HCT116 (cell line): ENCODE data around the gene LY6G6F. TPM values are rescaled to one million over a fixed set of nuclear protein-coding genes. Genes with fewer than 3 reads are reported as not detected.

Experiments
- ATAC-seq: fragments of 200-7000 bp; cut with Tn5 transposase; 2 replicates; pipeline ENCODE4 v1.9.1; 2020; ENCODE audit warnings: mild to moderate bottlenecking, moderate library complexity
- BruUV-seq: library from RNA; stranded (reverse); fragments of 400-500 nt; replicated peaks from 2 replicates; lab custom pipeline; 2021; lab: Mats Ljungman, UMichigan
- CTCF ChIA-PET: fragments of 300-600 bp; sonication (Branson Sonifier 250); formaldehyde crosslinking; loops from one replicate; lab custom pipeline; 2021; ENCODE audit warnings: antibody characterized with exemption; lab: Charles Lee
- POLR2A ChIA-PET: fragments of 300-600, 350-600 bp; sonication (Branson Sonifier 250); formaldehyde crosslinking; loops from one replicate; lab custom pipeline; 2021; ENCODE audit warnings: antibody characterized with exemption; lab: Charles Lee
- RAD21 ChIA-PET, 2 experiments: fragments of 300-600 bp; sonication (Branson Sonifier 250); formaldehyde crosslinking; loops; one replicate each; lab custom pipeline; 2023; ENCODE audit warnings: low total read pairs in 2 of 2; ENCODE audit not compliant: uncharacterized antibody in 2 of 2, unreplicated experiment in 2 of 2, low non-redundant PET in 1 of 2; lab: Charles Lee
- DNase-seq: peaks from one replicate; pipeline ENCODE4 v3.0.0-alpha.2; 2010; ENCODE audit warnings: low read depth, low spot score
- H2AFZ ChIP-seq: fragments of 200-600 bp; shearing (Covaris generic), sonication (generic); 2 replicates; pipeline ENCODE4 v1.6.1; 2017; ENCODE audit warnings: low read depth, mixed run types, mixed read lengths, antibody characterized with exemption, low read length; ENCODE audit not compliant: poor library complexity, severe bottlenecking
- H3K27ac ChIP-seq: 2 replicates; pipeline ENCODE4 v1.5.1; 2012; ENCODE audit warnings: low read depth, low read length
- H3K27me3 ChIP-seq: fragments of 200-600 bp; sonication (generic); 2 replicates; pipeline ENCODE4 v1.6.1; 2016; ENCODE audit warnings: mixed run types, low read length, mixed read lengths; ENCODE audit not compliant: insufficient read depth
- H3K36me3 ChIP-seq, 2 experiments: fragments of 200-500 bp in 1 of 2; fragments of 200-600 bp in 1 of 2; sonication (Bioruptor generic) in 1 of 2; sonication (generic) in 1 of 2; 2 replicates each; pipeline versions ENCODE4 v1.5.1 to v1.6.1; 2014 to 2016; ENCODE audit warnings: low read length in 2 of 2, inconsistent platforms in 1 of 2, mixed read lengths in 1 of 2, mixed run types in 1 of 2; ENCODE audit not compliant: insufficient read depth in 2 of 2, control insufficient read depth in 1 of 2
- H3K4me1 ChIP-seq, 2 experiments: fragments of 200-600 bp in 1 of 2; sonication (generic) in 1 of 2; 2 replicates each; pipeline versions ENCODE4 v1.5.1 to v1.6.1; 2012 to 2017; ENCODE audit warnings: low read length in 2 of 2, inconsistent platforms in 1 of 2, mild to moderate bottlenecking in 1 of 2, mixed read lengths in 1 of 2, mixed run types in 1 of 2, moderate library complexity in 1 of 2; ENCODE audit not compliant: insufficient read depth in 2 of 2, control insufficient read depth in 1 of 2
- H3K4me2 ChIP-seq: fragments of 200-600 bp; sonication (generic); 2 replicates; pipeline ENCODE4 v1.6.1; 2017; ENCODE audit warnings: mixed run types, low read length, mixed read lengths
- H3K4me3 ChIP-seq, 2 experiments: fragments of 200-600 bp in 1 of 2; sonication (generic) in 1 of 2; replicated peaks in 1 of 2; 2 replicates each; pipeline ENCODE4 v1.5.1; 2011 to 2016; ENCODE audit warnings: low read length in 2 of 2, control low read depth in 1 of 2, low read depth in 1 of 2, mild to moderate bottlenecking in 1 of 2, mixed read lengths in 1 of 2, mixed run types in 1 of 2
- H3K79me2 ChIP-seq: fragments of 200-600 bp; sonication (generic); 2 replicates; pipeline ENCODE4 v1.6.1; 2017; ENCODE audit warnings: mild to moderate bottlenecking, mixed run types, low read length, moderate library complexity, mixed read lengths; ENCODE audit not compliant: insufficient read depth
- H3K9ac ChIP-seq: fragments of 200-600 bp; sonication (generic); 2 replicates; pipeline ENCODE4 v1.6.1; 2016; ENCODE audit warnings: low read length, mixed read lengths
- H3K9me2 ChIP-seq: fragments of 200-600 bp; sonication (generic), shearing (Covaris generic); 2 replicates; pipeline ENCODE4 v1.6.1; 2017; ENCODE audit warnings: mixed run types, mild to moderate bottlenecking, moderate library complexity; ENCODE audit not compliant: insufficient read depth
- H3K9me3 ChIP-seq, 2 experiments: fragments of 200-500 bp in 1 of 2; fragments of 200-600 bp in 1 of 2; sonication (Bioruptor generic) in 1 of 2; sonication (generic) in 1 of 2; 2 replicates each; pipeline ENCODE4 v1.6.1; 2014 to 2017; ENCODE audit warnings: low read length in 2 of 2, mixed read lengths in 2 of 2, inconsistent platforms in 1 of 2, low read depth in 1 of 2, mild to moderate bottlenecking in 1 of 2, mixed run types in 1 of 2, moderate library complexity in 1 of 2; ENCODE audit not compliant: control insufficient read depth in 1 of 2, insufficient read depth in 1 of 2
- H4K20me1 ChIP-seq: fragments of 200-600 bp; sonication (generic), shearing (Covaris generic); 2 replicates; pipeline ENCODE4 v1.6.1; 2017; ENCODE audit warnings: mixed run types, mild to moderate bottlenecking, moderate library complexity; ENCODE audit not compliant: insufficient read depth
- FOSL1 ChIP-seq: IDR thresholded peaks from 2 replicates; pipeline ENCODE4 v1.6.1; 2012; ENCODE audit warnings: low read depth
- POLR2A ChIP-seq: IDR thresholded peaks from 2 replicates; pipeline ENCODE4 v1.7.0; 2011; ENCODE audit warnings: borderline replicate concordance; ENCODE audit not compliant: insufficient read depth, insufficient read length; ENCODE audit errors: extremely low read depth
- YY1 ChIP-seq: IDR thresholded peaks from 2 replicates; pipeline ENCODE4 v1.6.1; 2011; ENCODE audit warnings: low read length, low read depth, moderate library complexity, mild to moderate bottlenecking; ENCODE audit not compliant: insufficient replicate concordance; ENCODE audit errors: extremely low read depth
- intact Hi-C: fragments of 100-400 bp; cut with micrococcal nuclease; formaldehyde crosslinking; loops from 2 replicates; pipeline ENCODE4 v1.10.0; 2022
- total RNA-seq: library from RNA; stranded (reverse); gene quantifications from one replicate; pipeline ENCODE4 v1.2.1, GENCODE V29; 2021; ENCODE audit not compliant: unreplicated experiment
- TF ChIP-seq, protein P1 (sequence below): IDR thresholded peaks from 2 replicates; pipeline ENCODE4 v1.6.1; 2012; ENCODE audit warnings: low read depth
- TF ChIP-seq, protein P2 (sequence below): IDR thresholded peaks from 2 replicates; pipeline ENCODE4 v1.6.1; 2012
- TF ChIP-seq, protein P3 (sequence below): IDR thresholded peaks from 2 replicates; pipeline ENCODE4 v1.6.1; 2012

The LY6G6F gene
- total RNA-seq, 1 experiment from 2014 or later: not detected

DNA sequence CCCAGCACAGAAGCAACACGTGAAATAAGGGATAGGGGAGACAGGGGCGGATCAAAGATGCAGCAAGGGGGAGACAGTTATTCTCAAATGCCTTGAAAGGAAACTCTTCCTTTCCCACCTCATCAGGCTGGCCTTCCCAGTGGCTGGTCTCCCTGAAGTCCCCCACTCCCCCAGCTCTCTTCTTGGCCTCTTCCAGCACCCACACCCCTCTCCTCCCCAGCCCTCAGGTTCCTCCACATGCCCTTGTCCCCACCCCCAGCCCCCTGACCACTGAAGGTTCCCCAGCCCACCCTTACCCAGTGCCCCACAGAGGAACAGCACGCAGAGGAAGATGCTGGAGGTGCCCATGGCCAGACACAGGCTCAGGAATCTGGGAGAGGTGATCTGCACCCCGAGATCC lies 6.8 kb downstream of the LY6G6F start:
- no TSS peak for BruUV-seq
- Histone ChIP-seq H3K36me3 (no peaks in the 10 kb centered on the region), H3K4me1 (peaks cover 27 to 38% of the 10 kb centered on the region in 2 experiments), H3K27me3 (no peaks in the 10 kb centered on the region), H2AFZ (no peak overlapping the region), H3K4me2 (peak overlapping the region; percentile 67), H3K79me2 (no peaks in the 10 kb centered on the region), H3K27ac (no peak overlapping the region), H3K9me2 (no peaks in the 10 kb centered on the region), H4K20me1 (no peaks in the 10 kb centered on the region), H3K9ac (no peak overlapping the region), H3K4me3 (no peak overlapping the region), H3K9me3 (no peaks in the 10 kb centered on the region)
- DNase-seq (no peak), ATAC-seq (no peak)
- POLR2A ChIA-PET: interaction anchor here (1.0 kb wide), 1 partner anchor 10 kb away, joined by 5 read pairs; the partner anchor contains the start of gene ABHD16A
- CTCF ChIA-PET: interaction anchor here (1.5 kb wide), 1 partner anchor 23 kb away, joined by 4 read pairs; the partner anchor contains the start of gene CLIC1
- intact Hi-C loops: no loop called here
- RAD21 ChIA-PET: no interaction called here
- TF ChIP-seq, protein P1, sequence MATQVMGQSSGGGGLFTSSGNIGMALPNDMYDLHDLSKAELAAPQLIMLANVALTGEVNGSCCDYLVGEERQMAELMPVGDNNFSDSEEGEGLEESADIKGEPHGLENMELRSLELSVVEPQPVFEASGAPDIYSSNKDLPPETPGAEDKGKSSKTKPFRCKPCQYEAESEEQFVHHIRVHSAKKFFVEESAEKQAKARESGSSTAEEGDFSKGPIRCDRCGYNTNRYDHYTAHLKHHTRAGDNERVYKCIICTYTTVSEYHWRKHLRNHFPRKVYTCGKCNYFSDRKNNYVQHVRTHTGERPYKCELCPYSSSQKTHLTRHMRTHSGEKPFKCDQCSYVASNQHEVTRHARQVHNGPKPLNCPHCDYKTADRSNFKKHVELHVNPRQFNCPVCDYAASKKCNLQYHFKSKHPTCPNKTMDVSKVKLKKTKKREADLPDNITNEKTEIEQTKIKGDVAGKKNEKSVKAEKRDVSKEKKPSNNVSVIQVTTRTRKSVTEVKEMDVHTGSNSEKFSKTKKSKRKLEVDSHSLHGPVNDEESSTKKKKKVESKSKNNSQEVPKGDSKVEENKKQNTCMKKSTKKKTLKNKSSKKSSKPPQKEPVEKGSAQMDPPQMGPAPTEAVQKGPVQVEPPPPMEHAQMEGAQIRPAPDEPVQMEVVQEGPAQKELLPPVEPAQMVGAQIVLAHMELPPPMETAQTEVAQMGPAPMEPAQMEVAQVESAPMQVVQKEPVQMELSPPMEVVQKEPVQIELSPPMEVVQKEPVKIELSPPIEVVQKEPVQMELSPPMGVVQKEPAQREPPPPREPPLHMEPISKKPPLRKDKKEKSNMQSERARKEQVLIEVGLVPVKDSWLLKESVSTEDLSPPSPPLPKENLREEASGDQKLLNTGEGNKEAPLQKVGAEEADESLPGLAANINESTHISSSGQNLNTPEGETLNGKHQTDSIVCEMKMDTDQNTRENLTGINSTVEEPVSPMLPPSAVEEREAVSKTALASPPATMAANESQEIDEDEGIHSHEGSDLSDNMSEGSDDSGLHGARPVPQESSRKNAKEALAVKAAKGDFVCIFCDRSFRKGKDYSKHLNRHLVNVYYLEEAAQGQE: no peak
- TF ChIP-seq, protein P2, sequence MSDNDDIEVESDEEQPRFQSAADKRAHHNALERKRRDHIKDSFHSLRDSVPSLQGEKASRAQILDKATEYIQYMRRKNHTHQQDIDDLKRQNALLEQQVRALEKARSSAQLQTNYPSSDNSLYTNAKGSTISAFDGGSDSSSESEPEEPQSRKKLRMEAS: no peak
- TF ChIP-seq POLR2A: no peak
- no peak for TF ChIP-seq YY1
- TF ChIP-seq, protein P3, sequence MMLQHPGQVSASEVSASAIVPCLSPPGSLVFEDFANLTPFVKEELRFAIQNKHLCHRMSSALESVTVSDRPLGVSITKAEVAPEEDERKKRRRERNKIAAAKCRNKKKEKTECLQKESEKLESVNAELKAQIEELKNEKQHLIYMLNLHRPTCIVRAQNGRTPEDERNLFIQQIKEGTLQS: no peak
- TF ChIP-seq FOSL1: no peak
